ENCODE results near the gene ZNF652. TPM values are rescaled to one million over a fixed set of nuclear protein-coding genes. Genes with fewer than 3 reads are reported as not detected.

Gene ZNF652
- total and polyA plus RNA-seq, 2 donors: 17.8 to 32.0 TPM

- Histone ChIP-seq H3K9me3 (ENCODE audit: control insufficient read depth in 2 of 2, insufficient read depth in 1 of 2, low read length in 1 of 2) (no peaks in the 10 kb centered on the region), H3K4me1 (ENCODE audit: control insufficient read depth in 2 of 2, insufficient read depth in 2 of 2, low read length in 2 of 2) (peaks cover 16 to 39% of the 10 kb centered on the region in 2 donors), H3K27me3 (ENCODE audit: control insufficient read depth in 2 of 2, insufficient read depth in 1 of 2, low read length in 1 of 2) (no peaks in the 10 kb centered on the region), H3K27ac (ENCODE audit: low read depth in 1 of 2, low read length in 1 of 2) (peak overlapping the region; percentile 55 to 61), H3K36me3 (ENCODE audit: control insufficient read depth in 2 of 2, insufficient read depth in 2 of 2, low read length in 1 of 2) (no peaks in the 10 kb centered on the region), H3K4me3 (ENCODE audit: low read length in 2 of 2) (no peak overlapping the region)
- DNase-seq (ENCODE audit: low read depth in 6 of 9, low spot score in 9 of 9): peak in 1 of 9 donors; percentile 65
- WGBS: 24% methylated on average over 6 of the region's 6 CpGs
Observed at GRCh38 chr17:49388290-49388640, 26.2 kb upstream of the ZNF652 start.

GRCh38 chr17:49387498-49388289 is 25.6 kb upstream of the ZNF652 start:
- Histone ChIP-seq H3K27me3 (ENCODE audit: control insufficient read depth in 2 of 2, insufficient read depth in 1 of 2, low read length in 1 of 2) (no peaks in the 10 kb centered on the region), H3K4me3 (ENCODE audit: low read length in 2 of 2) (no peak overlapping the region), H3K4me1 (ENCODE audit: control insufficient read depth in 2 of 2, insufficient read depth in 2 of 2, low read length in 2 of 2) (peaks cover 16 to 39% of the 10 kb centered on the region in 2 donors), H3K9me3 (ENCODE audit: control insufficient read depth in 2 of 2, insufficient read depth in 1 of 2, low read length in 1 of 2) (no peaks in the 10 kb centered on the region), H3K27ac (ENCODE audit: low read depth in 1 of 2, low read length in 1 of 2) (peak overlapping the region; percentile 55 to 61), H3K36me3 (ENCODE audit: control insufficient read depth in 2 of 2, insufficient read depth in 2 of 2, low read length in 1 of 2) (no peaks in the 10 kb centered on the region)
- 84% methylated on average over 11 of the region's 11 CpGs for WGBS
- peak in 1 of 9 donors; percentile 7 for DNase-seq (ENCODE audit: low read depth in 6 of 9, low spot score in 9 of 9)

GRCh38 chr17:49386373-49386772 is 24.3 kb upstream of the ZNF652 start:
- Histone ChIP-seq H3K4me1 (ENCODE audit: control insufficient read depth in 2 of 2, insufficient read depth in 2 of 2, low read length in 2 of 2) (peaks cover 16 to 39% of the 10 kb centered on the region in 2 donors), H3K27me3 (ENCODE audit: control insufficient read depth in 2 of 2, insufficient read depth in 1 of 2, low read length in 1 of 2) (no peaks in the 10 kb centered on the region)
- WGBS: 97% methylated on average over 10 of the region's 10 CpGs

GRCh38 chr17:49384951-49385350 is 22.9 kb upstream of the ZNF652 start:
- 96% methylated on average over 4 of the region's 4 CpGs for WGBS
- Histone ChIP-seq H3K36me3 (ENCODE audit: control insufficient read depth in 2 of 2, insufficient read depth in 2 of 2, low read length in 1 of 2) (no peaks in the 10 kb centered on the region), H3K27me3 (ENCODE audit: control insufficient read depth in 2 of 2, insufficient read depth in 1 of 2, low read length in 1 of 2) (no peaks in the 10 kb centered on the region), H3K9me3 (ENCODE audit: control insufficient read depth in 2 of 2, insufficient read depth in 1 of 2, low read length in 1 of 2) (no peaks in the 10 kb centered on the region), H3K27ac (ENCODE audit: low read depth in 1 of 2, low read length in 1 of 2) (no peak overlapping the region), H3K4me3 (ENCODE audit: low read length in 2 of 2) (no peak overlapping the region), H3K4me1 (ENCODE audit: control insufficient read depth in 2 of 2, insufficient read depth in 2 of 2, low read length in 2 of 2) (peaks cover 15 to 28% of the 10 kb centered on the region in 2 donors)
- no peak for DNase-seq (ENCODE audit: low read depth in 6 of 9, low spot score in 9 of 9)

More at GRCh38 chr17:49386373-49386772, 24.3 kb upstream of the ZNF652 start:
- Histone ChIP-seq H3K27ac (ENCODE audit: low read depth in 1 of 2, low read length in 1 of 2) (no peak overlapping the region), H3K9me3 (ENCODE audit: control insufficient read depth in 2 of 2, insufficient read depth in 1 of 2, low read length in 1 of 2) (no peaks in the 10 kb centered on the region), H3K36me3 (ENCODE audit: control insufficient read depth in 2 of 2, insufficient read depth in 2 of 2, low read length in 1 of 2) (no peaks in the 10 kb centered on the region), H3K4me3 (ENCODE audit: low read length in 2 of 2) (no peak overlapping the region)
- no peak for DNase-seq (ENCODE audit: low read depth in 6 of 9, low spot score in 9 of 9)

GRCh38 chr17:49383060-49383459 is 21.0 kb upstream of the ZNF652 start:
- DNase-seq (ENCODE audit: low read depth in 6 of 9, low spot score in 9 of 9): no peak
- WGBS: 96% methylated on average over 10 of the region's 10 CpGs
- Histone ChIP-seq H3K27me3 (ENCODE audit: control insufficient read depth in 2 of 2, insufficient read depth in 1 of 2, low read length in 1 of 2) (no peaks in the 10 kb centered on the region), H3K4me3 (ENCODE audit: low read length in 2 of 2) (no peak overlapping the region), H3K36me3 (ENCODE audit: control insufficient read depth in 2 of 2, insufficient read depth in 2 of 2, low read length in 1 of 2) (no peaks in the 10 kb centered on the region), H3K27ac (ENCODE audit: low read depth in 1 of 2, low read length in 1 of 2) (no peak overlapping the region), H3K9me3 (ENCODE audit: control insufficient read depth in 2 of 2, insufficient read depth in 1 of 2, low read length in 1 of 2) (no peaks in the 10 kb centered on the region), H3K4me1 (ENCODE audit: control insufficient read depth in 2 of 2, insufficient read depth in 2 of 2, low read length in 2 of 2) (peaks cover 3 to 11% of the 10 kb centered on the region in 2 donors)

- no peaks in the 10 kb centered on the region for H3K9me3 ChIP-seq (ENCODE audit: control insufficient read depth in 2 of 2, insufficient read depth in 1 of 2, low read length in 1 of 2)
- H3K36me3 ChIP-seq (ENCODE audit: control insufficient read depth in 2 of 2, insufficient read depth in 2 of 2, low read length in 1 of 2): no peaks in the 10 kb centered on the region
- DNase-seq (ENCODE audit: low read depth in 6 of 9, low spot score in 9 of 9): no peak
- H3K4me3 ChIP-seq (ENCODE audit: low read length in 2 of 2): no peak overlapping the region
- H3K27me3 ChIP-seq (ENCODE audit: control insufficient read depth in 2 of 2, insufficient read depth in 1 of 2, low read length in 1 of 2): no peaks in the 10 kb centered on the region
- 95% methylated on average over 7 of the region's 7 CpGs for WGBS
- H3K27ac ChIP-seq (ENCODE audit: low read depth in 1 of 2, low read length in 1 of 2): no peak overlapping the region
- H3K4me1 ChIP-seq (ENCODE audit: control insufficient read depth in 2 of 2, insufficient read depth in 2 of 2, low read length in 2 of 2): peaks cover 0 to 6% of the 10 kb centered on the region in 2 donors
Observed at GRCh38 chr17:49382556-49382955, 20.5 kb upstream of the ZNF652 start.

GRCh38 chr17:49381793-49382192 is 19.7 kb upstream of the ZNF652 start:
- WGBS: 95% methylated on average over 5 of the region's 5 CpGs
- Histone ChIP-seq H3K4me1 (ENCODE audit: control insufficient read depth in 2 of 2, insufficient read depth in 2 of 2, low read length in 2 of 2) (no peaks in the 10 kb centered on the region), H3K36me3 (ENCODE audit: control insufficient read depth in 2 of 2, insufficient read depth in 2 of 2, low read length in 1 of 2) (no peaks in the 10 kb centered on the region), H3K27me3 (ENCODE audit: control insufficient read depth in 2 of 2, insufficient read depth in 1 of 2, low read length in 1 of 2) (no peaks in the 10 kb centered on the region), H3K9me3 (ENCODE audit: control insufficient read depth in 2 of 2, insufficient read depth in 1 of 2, low read length in 1 of 2) (no peaks in the 10 kb centered on the region), H3K4me3 (ENCODE audit: low read length in 2 of 2) (no peak overlapping the region), H3K27ac (ENCODE audit: low read depth in 1 of 2, low read length in 1 of 2) (no peak overlapping the region)
- no peak for DNase-seq (ENCODE audit: low read depth in 6 of 9, low spot score in 9 of 9)

GRCh38 chr17:49381033-49381432 is 19.0 kb upstream of the ZNF652 start:
- Histone ChIP-seq H3K4me3 (ENCODE audit: low read length in 2 of 2) (no peak overlapping the region), H3K27me3 (ENCODE audit: control insufficient read depth in 2 of 2, insufficient read depth in 1 of 2, low read length in 1 of 2) (no peaks in the 10 kb centered on the region), H3K27ac (ENCODE audit: low read depth in 1 of 2, low read length in 1 of 2) (no peak overlapping the region), H3K4me1 (ENCODE audit: control insufficient read depth in 2 of 2, insufficient read depth in 2 of 2, low read length in 2 of 2) (no peaks in the 10 kb centered on the region), H3K36me3 (ENCODE audit: control insufficient read depth in 2 of 2, insufficient read depth in 2 of 2, low read length in 1 of 2) (no peaks in the 10 kb centered on the region), H3K9me3 (ENCODE audit: control insufficient read depth in 2 of 2, insufficient read depth in 1 of 2, low read length in 1 of 2) (no peaks in the 10 kb centered on the region)
- WGBS: 96% methylated on average over 1 of the region's 1 CpG
- DNase-seq (ENCODE audit: low read depth in 6 of 9, low spot score in 9 of 9): no peak

GRCh38 chr17:49379926-49380325 is 17.9 kb upstream of the ZNF652 start:
- DNase-seq (ENCODE audit: low read depth in 6 of 9, low spot score in 9 of 9): no peak
- no peak overlapping the region for H3K27ac ChIP-seq (ENCODE audit: low read depth in 1 of 2, low read length in 1 of 2)
- H3K4me1 ChIP-seq (ENCODE audit: control insufficient read depth in 2 of 2, insufficient read depth in 2 of 2, low read length in 2 of 2): no peaks in the 10 kb centered on the region
- WGBS: 90% methylated on average over 4 of the region's 4 CpGs
- H3K36me3 ChIP-seq (ENCODE audit: control insufficient read depth in 2 of 2, insufficient read depth in 2 of 2, low read length in 1 of 2): no peaks in the 10 kb centered on the region
- no peak overlapping the region for H3K4me3 ChIP-seq (ENCODE audit: low read length in 2 of 2)
- no peaks in the 10 kb centered on the region for H3K27me3 ChIP-seq (ENCODE audit: control insufficient read depth in 2 of 2, insufficient read depth in 1 of 2, low read length in 1 of 2)
- no peaks in the 10 kb centered on the region for H3K9me3 ChIP-seq (ENCODE audit: control insufficient read depth in 2 of 2, insufficient read depth in 1 of 2, low read length in 1 of 2)

Measured in thymus (tissue), 11 donors.